Measurements from ENCODE around the gene GP1BB.

Gene GP1BB

GRCh38 chr22:19727310-19728150, 4.2 kb downstream of the GP1BB start:
- DNase-seq (ENCODE audit: low read depth) = no peak

- no peak for DNase-seq (ENCODE audit: low read depth)
Measured at GRCh38 chr22:19728271-19728670, 4.9 kb downstream of the GP1BB start.

GRCh38 chr22:19728836-19729235, 5.5 kb downstream of the GP1BB start:
- no peak for DNase-seq (ENCODE audit: low read depth)

- no peak for DNase-seq (ENCODE audit: low read depth)
Measured at GRCh38 chr22:19729507-19729906, 6.2 kb downstream of the GP1BB start.

- no peak for DNase-seq (ENCODE audit: low read depth)
Measured at GRCh38 chr22:19730198-19730597, 6.9 kb downstream of the GP1BB start.

- peak; percentile 46 for DNase-seq (ENCODE audit: low read depth)
Measured at GRCh38 chr22:19730655-19731360, 7.5 kb downstream of the GP1BB start.

GRCh38 chr22:19731361-19732135, 8.2 kb downstream of the GP1BB start:
- DNase-seq (ENCODE audit: low read depth) = no peak

GRCh38 chr22:19732403-19733113, 9.2 kb downstream of the GP1BB start:
- no peak for DNase-seq (ENCODE audit: low read depth)

- no peak for DNase-seq (ENCODE audit: low read depth)
Measured at GRCh38 chr22:19733755-19734154, 10.4 kb downstream of the GP1BB start.

- no peak for DNase-seq (ENCODE audit: low read depth)
Measured at GRCh38 chr22:19734163-19734562, 10.8 kb downstream of the GP1BB start.

DNA sequence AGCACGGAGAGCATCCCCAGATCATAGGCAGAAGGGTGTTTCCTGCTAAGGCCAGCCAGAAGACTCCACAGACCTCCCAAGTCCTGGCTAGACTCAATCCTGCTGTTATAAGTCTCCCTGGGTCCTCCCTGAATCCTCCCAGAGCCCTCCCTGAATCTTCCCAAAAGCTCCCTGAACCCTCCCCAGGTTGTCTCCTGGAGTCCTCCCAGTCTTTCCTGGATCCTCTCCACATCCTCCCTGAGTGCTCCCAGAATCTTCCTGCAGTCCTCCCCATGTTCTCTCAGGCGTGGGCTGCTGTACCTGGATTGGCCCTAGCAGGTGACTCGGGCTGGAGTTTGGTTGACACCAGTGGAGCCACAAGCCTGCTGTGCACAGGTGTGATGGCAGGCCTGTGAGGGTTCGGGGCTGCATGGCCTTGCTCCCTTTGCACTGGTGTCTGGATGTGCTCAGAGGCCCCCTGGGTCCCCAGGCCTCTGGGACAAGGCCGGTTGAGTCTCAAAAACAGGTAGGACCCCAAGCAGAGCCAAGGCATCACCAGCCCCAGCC, 11.6 kb downstream of the GP1BB start:
- no peak for DNase-seq (ENCODE audit: low read depth)

- no peak for DNase-seq (ENCODE audit: low read depth)
Measured at GRCh38 chr22:19735665-19736510, 12.5 kb downstream of the GP1BB start.

- DNase-seq (ENCODE audit: low read depth) = no peak
Measured at GRCh38 chr22:19737846-19738663, 14.7 kb downstream of the GP1BB start.

- no peak for DNase-seq (ENCODE audit: low read depth)
Measured at GRCh38 chr22:19738664-19739447, 15.5 kb downstream of the GP1BB start.

- no peak for DNase-seq (ENCODE audit: low read depth)
Measured at GRCh38 chr22:19739448-19739895, 16.1 kb downstream of the GP1BB start.

DNA sequence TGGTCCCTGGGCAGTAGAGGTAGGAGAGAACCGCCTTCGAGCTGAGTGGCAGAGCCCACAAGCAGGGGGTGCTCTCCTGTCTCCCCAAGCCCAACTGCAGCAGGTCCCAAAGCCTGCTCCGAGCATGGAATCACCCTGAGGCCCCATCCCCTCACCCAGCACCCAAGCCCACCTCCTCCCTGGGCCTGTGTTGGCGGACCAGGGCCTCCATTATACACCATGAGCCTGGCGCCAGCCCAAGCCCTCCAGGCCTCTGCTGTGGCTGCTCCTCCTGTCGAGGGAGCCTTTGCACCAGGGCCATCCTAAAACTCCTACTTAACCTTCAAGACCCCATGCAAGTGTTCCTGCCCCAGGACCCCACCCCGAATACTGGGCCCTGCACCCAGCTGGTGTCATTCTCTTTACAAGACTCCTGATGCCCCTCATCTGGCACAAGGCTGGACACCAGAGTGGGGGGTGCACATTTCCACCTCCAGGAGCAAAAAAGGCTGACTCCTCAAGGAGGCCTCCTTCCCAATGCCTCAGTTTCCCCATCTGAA, 16.6 kb downstream of the GP1BB start:
- DNase-seq (ENCODE audit: low read depth) = no peak

DNA sequence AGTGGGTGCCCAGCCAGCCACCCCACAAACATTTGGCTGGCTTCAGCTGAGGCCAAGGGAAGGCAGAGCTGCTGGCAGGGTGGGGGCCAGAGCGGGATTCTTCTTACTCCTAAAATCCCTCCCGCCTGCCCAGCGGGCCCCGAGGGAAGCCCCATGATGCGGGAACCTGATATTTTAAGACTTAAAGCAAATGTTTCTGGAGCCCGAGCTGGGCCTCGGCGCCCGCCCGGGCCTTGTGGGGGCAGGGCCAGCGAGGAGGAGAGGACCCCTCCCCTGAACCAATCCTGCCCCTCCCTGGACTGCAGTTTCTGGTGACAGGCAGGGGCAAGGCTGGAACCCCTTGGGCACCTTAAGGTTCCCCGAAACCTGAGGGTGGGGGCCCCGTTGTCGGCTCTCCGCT, 17.2 kb downstream of the GP1BB start:
- no peak for DNase-seq (ENCODE audit: low read depth)

GRCh38 chr22:19741053-19741452, 17.7 kb downstream of the GP1BB start:
- DNase-seq (ENCODE audit: low read depth) = no peak

Data from HS-27A (cell line).